Activated CD4-positive, alpha-beta T cell treated with anti-CD3 and anti-CD28 coated beads, Interleukin-2, amount 10 ng/mL, durations not matched to agents 24 days and 14 days (primary cell): ENCODE measurements around the gene EPHA3. TPM values are rescaled to one million over a fixed set of nuclear protein-coding genes. Genes with fewer than 3 reads are reported as not detected.

Source experiments
- DNase-seq: peaks from one replicate; pipeline ENCODE4 v3.0.0; 2022
- H3K27ac Mint-ChIP-seq: one replicate; pipeline ENCODE4 v1.8.0; 2022; ENCODE audit warnings: mild to moderate bottlenecking, mixed read lengths
- H3K27me3 Mint-ChIP-seq: one replicate; pipeline ENCODE4 v1.8.0; 2022; ENCODE audit warnings: mixed read lengths
- H3K36me3 Mint-ChIP-seq: one replicate; pipeline ENCODE4 v1.8.0; 2022; ENCODE audit warnings: low read depth, mild to moderate bottlenecking, mixed read lengths
- H3K4me1 Mint-ChIP-seq: one replicate; pipeline ENCODE4 v1.8.0; 2021; ENCODE audit warnings: mixed read lengths
- H3K4me3 Mint-ChIP-seq: one replicate; pipeline ENCODE4 v1.8.0; 2022; ENCODE audit warnings: mild to moderate bottlenecking, moderate library complexity, mixed read lengths
- H3K9me3 Mint-ChIP-seq: one replicate; pipeline ENCODE4 v1.8.0; 2021; ENCODE audit warnings: mixed read lengths
- intact Hi-C: fragments of 100-400 bp; cut with micrococcal nuclease; formaldehyde crosslinking; loops from one replicate; pipeline ENCODE4 v1.15.1; 2023
- total RNA-seq: library from RNA; stranded (reverse); gene quantifications from 2 replicates; pipeline ENCODE4 v1.2.3, GENCODE V29; 2022

Gene EPHA3
- not detected in 2 replicates for total RNA-seq

- intact Hi-C loops: no loop called here
- Mint-ChIP-seq H3K9me3 (no peaks in the 10 kb centered on the region), H3K27ac (no peak within 1 kb of the TSS), H3K4me1 (peaks cover 11% of the 10 kb centered on the region), H3K36me3 (no peaks in the 10 kb centered on the region), H3K27me3 (peaks cover 22% of the 10 kb centered on the region), H3K4me3 (peak within 1 kb of the TSS; percentile 75)
- peak; percentile 83 for DNase-seq
These were observed at the start of gene EPHA3 for GRCh38 chr3:89107461-89108290. Gene EPHA3 (plus strand): TSS chr3:89107621. CDS start chr3:89107749, 128 bp downstream.

DNA sequence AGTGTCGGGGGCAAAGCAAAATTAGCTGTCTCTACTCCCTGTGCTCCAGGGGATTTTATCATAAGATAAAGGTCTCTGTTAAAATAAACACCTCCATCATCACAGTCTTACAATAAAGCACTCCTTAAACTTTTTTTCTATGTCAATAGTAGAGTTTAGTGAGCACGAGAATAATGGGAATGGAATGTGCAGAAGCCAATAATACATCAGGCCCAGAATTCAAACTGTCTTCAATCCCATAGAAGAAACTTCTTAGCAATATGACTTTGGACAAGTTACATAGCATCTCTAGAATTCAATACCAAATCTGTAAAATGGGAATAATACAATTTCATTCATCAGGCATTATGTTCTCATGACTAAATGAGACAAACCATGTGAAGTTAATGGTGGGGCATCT, 49.0 kb upstream of the EPHA3 start:
- no peak for DNase-seq
- H3K4me3 Mint-ChIP-seq: no peak overlapping the region
- H3K27ac Mint-ChIP-seq: no peak overlapping the region

GRCh38 chr3:89059211-89059925, 48.1 kb upstream of the EPHA3 start:
- H3K4me3 Mint-ChIP-seq: no peak overlapping the region
- intact Hi-C loops: no loop called here
- H3K27me3 Mint-ChIP-seq: no peaks in the 10 kb centered on the region
- no peak overlapping the region for H3K27ac Mint-ChIP-seq
- no peaks in the 10 kb centered on the region for H3K36me3 Mint-ChIP-seq
- no peaks in the 10 kb centered on the region for H3K9me3 Mint-ChIP-seq
- no peak for DNase-seq
- H3K4me1 Mint-ChIP-seq: no peaks in the 10 kb centered on the region

More for the DNA sequence above, 49.0 kb upstream of the EPHA3 start:
- Mint-ChIP-seq H3K9me3 (no peaks in the 10 kb centered on the region), H3K27me3 (no peaks in the 10 kb centered on the region), H3K36me3 (no peaks in the 10 kb centered on the region), H3K4me1 (no peaks in the 10 kb centered on the region)
- intact Hi-C loops: no loop called here

DNA sequence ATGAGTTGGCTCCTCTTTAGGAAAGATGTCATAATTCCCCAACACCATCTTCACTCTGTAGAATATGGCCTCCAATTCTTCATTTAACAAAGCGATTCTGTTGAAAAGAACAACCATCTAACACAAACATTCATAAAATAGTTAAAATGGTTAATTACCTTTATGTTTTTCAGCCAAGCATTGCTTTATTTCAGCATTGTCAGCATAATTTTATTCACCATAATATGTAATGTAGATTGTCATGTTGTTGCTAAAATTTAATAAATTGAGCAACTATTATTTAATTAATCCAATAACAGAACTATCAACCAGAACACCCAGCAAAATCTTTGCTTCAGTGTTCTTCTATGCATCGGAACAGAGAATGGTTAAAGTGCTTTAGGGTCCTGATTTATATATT, 46.2 kb upstream of the EPHA3 start:
- H3K36me3 Mint-ChIP-seq: no peaks in the 10 kb centered on the region
- H3K27me3 Mint-ChIP-seq: no peaks in the 10 kb centered on the region
- H3K4me3 Mint-ChIP-seq: no peak overlapping the region
- no peaks in the 10 kb centered on the region for H3K9me3 Mint-ChIP-seq
- H3K4me1 Mint-ChIP-seq: no peaks in the 10 kb centered on the region
- intact Hi-C loops: no loop called here
- DNase-seq: no peak
- no peak overlapping the region for H3K27ac Mint-ChIP-seq

DNA sequence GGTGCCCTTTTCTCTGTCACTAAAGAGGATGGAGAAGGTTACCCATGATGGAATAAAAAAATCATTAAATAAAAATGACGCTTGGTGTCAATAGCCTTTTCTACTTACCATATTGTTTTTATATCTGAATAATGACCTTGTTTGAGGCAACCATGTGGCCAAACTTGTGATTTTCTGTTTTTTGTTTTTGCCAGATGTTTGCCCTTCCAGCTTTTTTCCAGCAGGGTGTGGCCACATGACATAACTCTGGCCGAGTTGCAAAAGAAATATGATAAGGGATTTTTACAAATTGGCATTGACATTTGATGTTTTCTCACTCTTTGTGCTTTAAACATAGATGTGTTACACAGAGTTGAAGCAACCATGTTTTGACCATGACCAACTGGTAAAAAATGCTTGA, 39.7 kb upstream of the EPHA3 start:
- H3K4me1 Mint-ChIP-seq: no peaks in the 10 kb centered on the region
- intact Hi-C loops: no loop called here
- H3K27ac Mint-ChIP-seq: no peak overlapping the region
- H3K27me3 Mint-ChIP-seq: no peaks in the 10 kb centered on the region
- no peak for DNase-seq
- H3K9me3 Mint-ChIP-seq: no peaks in the 10 kb centered on the region
- H3K36me3 Mint-ChIP-seq: no peaks in the 10 kb centered on the region
- no peak overlapping the region for H3K4me3 Mint-ChIP-seq

- DNase-seq: no peak
- Mint-ChIP-seq H3K36me3 (no peaks in the 10 kb centered on the region), H3K9me3 (peaks cover 9% of the 10 kb centered on the region), H3K4me3 (no peak overlapping the region), H3K4me1 (no peaks in the 10 kb centered on the region), H3K27ac (no peak overlapping the region), H3K27me3 (no peaks in the 10 kb centered on the region)
- intact Hi-C loops: no loop called here
These were observed 34.8 kb upstream of the EPHA3 start for GRCh38 chr3:89072642-89073041.

DNA sequence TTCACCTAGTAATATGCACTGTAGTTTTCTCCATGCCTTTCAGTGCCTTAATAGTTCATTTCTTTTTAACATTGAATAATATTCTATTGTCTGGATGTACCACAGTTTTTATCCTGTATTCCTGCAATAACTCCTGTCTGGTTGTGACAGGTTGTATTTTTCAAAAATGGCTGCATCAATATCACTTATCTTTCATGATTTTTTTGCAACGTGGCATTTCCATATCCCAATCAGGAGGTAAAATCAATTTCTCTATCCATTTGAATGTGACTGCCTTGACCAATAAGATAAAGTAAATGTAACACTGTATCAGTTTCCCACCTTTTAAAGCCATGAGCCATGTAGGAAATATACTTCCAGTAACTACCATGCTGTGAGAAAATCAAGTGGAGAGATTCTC, 27.5 kb upstream of the EPHA3 start:
- H3K27ac Mint-ChIP-seq: no peak overlapping the region
- no peaks in the 10 kb centered on the region for H3K27me3 Mint-ChIP-seq
- no peak overlapping the region for H3K4me3 Mint-ChIP-seq

GRCh38 chr3:89087851-89088250, 19.6 kb upstream of the EPHA3 start:
- Mint-ChIP-seq H3K4me3 (no peak overlapping the region), H3K4me1 (no peaks in the 10 kb centered on the region), H3K9me3 (no peaks in the 10 kb centered on the region), H3K27me3 (no peaks in the 10 kb centered on the region), H3K27ac (no peak overlapping the region), H3K36me3 (no peaks in the 10 kb centered on the region)
- intact Hi-C loops: no loop called here
- no peak for DNase-seq

More for the DNA sequence above, 27.5 kb upstream of the EPHA3 start:
- Mint-ChIP-seq H3K4me1 (no peaks in the 10 kb centered on the region), H3K36me3 (no peaks in the 10 kb centered on the region), H3K9me3 (peaks cover 4% of the 10 kb centered on the region)
- intact Hi-C loops: no loop called here
- DNase-seq: no peak

- Mint-ChIP-seq H3K9me3 (no peaks in the 10 kb centered on the region), H3K4me3 (no peak overlapping the region), H3K27ac (no peak overlapping the region), H3K36me3 (no peaks in the 10 kb centered on the region), H3K4me1 (no peaks in the 10 kb centered on the region), H3K27me3 (no peaks in the 10 kb centered on the region)
- intact Hi-C loops: no loop called here
- DNase-seq: no peak
These were observed 9.2 kb upstream of the EPHA3 start for GRCh38 chr3:89098173-89098572.

DNA sequence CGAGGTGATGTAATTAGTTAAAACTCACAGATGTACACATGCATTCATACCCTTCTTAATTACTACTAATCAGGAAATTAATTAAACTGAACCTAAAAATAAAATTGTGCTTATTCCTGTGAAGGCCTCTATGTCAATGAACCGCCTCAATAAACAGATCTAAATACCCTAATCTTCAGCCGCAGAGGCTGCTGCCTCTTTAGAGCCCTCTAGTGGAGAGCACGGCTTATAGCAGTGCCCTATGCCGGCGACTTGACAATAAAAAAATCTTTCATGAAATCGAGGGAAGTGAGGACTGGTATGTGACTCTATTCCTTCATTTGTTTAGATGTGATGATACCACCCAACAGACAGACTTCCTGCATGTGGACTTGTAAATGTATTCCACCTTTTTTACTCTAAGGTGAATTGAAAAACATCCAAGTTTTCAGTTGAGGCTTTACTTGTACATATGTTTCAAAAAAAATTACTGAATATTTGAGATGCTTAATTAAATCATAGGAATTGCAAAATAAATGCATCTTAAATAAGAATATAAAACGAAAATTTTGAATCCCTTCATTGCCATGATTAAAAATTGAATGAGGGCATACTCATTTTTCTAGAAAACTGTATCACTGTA, 8.3 kb upstream of the EPHA3 start:
- intact Hi-C loops: loop anchor here (1.0 kb wide), 1 partner anchor 896 kb away; no protein-coding TSS in a partner anchor
- Mint-ChIP-seq H3K4me3 (no peak overlapping the region), H3K36me3 (no peaks in the 10 kb centered on the region), H3K4me1 (no peaks in the 10 kb centered on the region), H3K9me3 (no peaks in the 10 kb centered on the region), H3K27ac (no peak overlapping the region), H3K27me3 (no peaks in the 10 kb centered on the region)
- peak; percentile 79 for DNase-seq

DNA sequence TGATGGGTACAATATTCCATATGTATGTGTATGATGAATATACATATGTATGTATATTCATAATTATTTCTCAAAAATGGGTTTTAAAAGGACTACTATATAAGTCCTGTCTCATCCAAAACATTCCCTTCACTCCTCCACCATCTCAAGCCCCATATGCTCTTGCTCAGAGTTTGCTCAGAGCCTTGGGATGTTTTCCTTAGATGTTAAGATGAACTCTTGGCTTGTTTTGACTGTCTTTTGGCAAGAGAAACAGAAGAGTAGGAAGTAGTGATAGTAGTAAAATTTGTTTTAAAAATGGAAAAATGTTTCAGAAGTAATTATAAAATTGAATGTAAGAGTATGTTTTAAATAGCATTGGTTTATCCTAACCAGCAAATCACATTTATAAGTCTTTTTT, 6.2 kb upstream of the EPHA3 start:
- no peak for DNase-seq
- H3K4me1 Mint-ChIP-seq: no peaks in the 10 kb centered on the region
- intact Hi-C loops: no loop called here
- H3K9me3 Mint-ChIP-seq: no peaks in the 10 kb centered on the region
- H3K4me3 Mint-ChIP-seq: no peak overlapping the region
- no peaks in the 10 kb centered on the region for H3K36me3 Mint-ChIP-seq
- H3K27ac Mint-ChIP-seq: no peak overlapping the region
- peaks cover 2% of the 10 kb centered on the region for H3K27me3 Mint-ChIP-seq

- H3K36me3 Mint-ChIP-seq: no peaks in the 10 kb centered on the region
- no peak overlapping the region for H3K4me3 Mint-ChIP-seq
- intact Hi-C loops: no loop called here
- H3K4me1 Mint-ChIP-seq: no peaks in the 10 kb centered on the region
- H3K27ac Mint-ChIP-seq: no peak overlapping the region
- DNase-seq: no peak
- no peaks in the 10 kb centered on the region for H3K9me3 Mint-ChIP-seq
- H3K27me3 Mint-ChIP-seq: peaks cover 8% of the 10 kb centered on the region
These were observed 5.5 kb upstream of the EPHA3 start for GRCh38 chr3:89101921-89102320.

GRCh38 chr3:89104499-89104898, 2.9 kb upstream of the EPHA3 start:
- Mint-ChIP-seq H3K36me3 (no peaks in the 10 kb centered on the region), H3K4me3 (no peak overlapping the region), H3K27ac (no peak overlapping the region), H3K27me3 (peaks cover 22% of the 10 kb centered on the region), H3K9me3 (no peaks in the 10 kb centered on the region), H3K4me1 (peaks cover 11% of the 10 kb centered on the region)
- DNase-seq: no peak
- intact Hi-C loops: no loop called here

DNA sequence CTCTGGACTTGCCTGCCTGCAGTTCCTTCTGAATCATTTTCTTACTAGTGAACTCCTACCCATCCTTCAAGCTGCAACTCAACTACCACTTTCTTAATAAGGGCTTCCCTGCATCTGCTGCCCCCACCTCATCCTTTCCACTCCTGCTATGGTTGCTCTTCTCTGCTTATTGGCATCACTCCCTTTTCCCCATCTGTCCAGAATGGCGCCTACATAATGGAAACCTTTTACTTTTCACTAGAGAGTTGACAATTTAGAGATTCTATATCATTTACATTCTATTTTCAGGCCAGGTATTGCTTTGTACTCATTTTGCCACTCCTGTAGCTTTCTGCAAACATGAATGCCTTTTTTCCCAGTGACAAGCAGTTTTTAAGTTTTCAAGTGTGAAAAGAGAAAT, 1.9 kb upstream of the EPHA3 start:
- no peak for DNase-seq
- H3K4me1 Mint-ChIP-seq: peaks cover 11% of the 10 kb centered on the region
- H3K36me3 Mint-ChIP-seq: no peaks in the 10 kb centered on the region
- peaks cover 22% of the 10 kb centered on the region for H3K27me3 Mint-ChIP-seq
- no peak overlapping the region for H3K4me3 Mint-ChIP-seq
- intact Hi-C loops: no loop called here
- no peak overlapping the region for H3K27ac Mint-ChIP-seq
- H3K9me3 Mint-ChIP-seq: no peaks in the 10 kb centered on the region
